D721Med (cell line): ENCODE results near the gene KRTAP24-1.

Experiments used
- DNase-seq: peaks from one replicate; pipeline ENCODE4 v3.0.0; 2011; ENCODE audit warnings: low spot score; ENCODE audit not compliant: insufficient read length
- FAIRE-seq: peaks from 2 replicates; lab custom pipeline; 2011; peaks lifted over from hg19 to GRCh38; lab: Jason Lieb, UNC
- TF ChIP-seq, protein P1 (sequence below): IDR thresholded peaks from 2 replicates; pipeline ENCODE4 v1.5.1; 2012; ENCODE audit warnings: mild to moderate bottlenecking, control low read depth; ENCODE audit not compliant: insufficient read depth; ENCODE audit errors: missing control alignments

Gene KRTAP24-1

DNA sequence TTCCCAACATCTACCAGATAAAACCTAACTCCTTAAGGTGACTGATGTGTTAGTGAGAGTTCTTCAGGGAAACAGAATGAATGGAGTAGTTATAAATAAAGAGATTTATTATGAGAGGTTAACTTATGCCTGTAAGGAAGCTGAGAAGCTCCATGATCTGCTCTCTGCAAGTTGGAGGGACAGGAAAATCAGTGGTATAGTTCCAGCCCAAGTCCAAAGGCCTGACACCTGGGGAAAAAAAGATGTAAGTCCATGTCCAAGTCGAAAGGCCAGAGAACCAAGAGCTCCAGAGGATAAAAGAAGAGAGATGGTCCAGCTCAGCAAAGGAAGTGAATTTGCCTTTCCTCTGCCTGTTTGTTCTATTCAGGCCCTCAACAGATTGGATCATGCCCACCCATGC lies 27.1 kb downstream of the KRTAP24-1 start:
- no peak for FAIRE-seq
- no peak for DNase-seq
- TF ChIP-seq, protein P1, sequence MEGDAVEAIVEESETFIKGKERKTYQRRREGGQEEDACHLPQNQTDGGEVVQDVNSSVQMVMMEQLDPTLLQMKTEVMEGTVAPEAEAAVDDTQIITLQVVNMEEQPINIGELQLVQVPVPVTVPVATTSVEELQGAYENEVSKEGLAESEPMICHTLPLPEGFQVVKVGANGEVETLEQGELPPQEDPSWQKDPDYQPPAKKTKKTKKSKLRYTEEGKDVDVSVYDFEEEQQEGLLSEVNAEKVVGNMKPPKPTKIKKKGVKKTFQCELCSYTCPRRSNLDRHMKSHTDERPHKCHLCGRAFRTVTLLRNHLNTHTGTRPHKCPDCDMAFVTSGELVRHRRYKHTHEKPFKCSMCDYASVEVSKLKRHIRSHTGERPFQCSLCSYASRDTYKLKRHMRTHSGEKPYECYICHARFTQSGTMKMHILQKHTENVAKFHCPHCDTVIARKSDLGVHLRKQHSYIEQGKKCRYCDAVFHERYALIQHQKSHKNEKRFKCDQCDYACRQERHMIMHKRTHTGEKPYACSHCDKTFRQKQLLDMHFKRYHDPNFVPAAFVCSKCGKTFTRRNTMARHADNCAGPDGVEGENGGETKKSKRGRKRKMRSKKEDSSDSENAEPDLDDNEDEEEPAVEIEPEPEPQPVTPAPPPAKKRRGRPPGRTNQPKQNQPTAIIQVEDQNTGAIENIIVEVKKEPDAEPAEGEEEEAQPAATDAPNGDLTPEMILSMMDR = no peak

DNA sequence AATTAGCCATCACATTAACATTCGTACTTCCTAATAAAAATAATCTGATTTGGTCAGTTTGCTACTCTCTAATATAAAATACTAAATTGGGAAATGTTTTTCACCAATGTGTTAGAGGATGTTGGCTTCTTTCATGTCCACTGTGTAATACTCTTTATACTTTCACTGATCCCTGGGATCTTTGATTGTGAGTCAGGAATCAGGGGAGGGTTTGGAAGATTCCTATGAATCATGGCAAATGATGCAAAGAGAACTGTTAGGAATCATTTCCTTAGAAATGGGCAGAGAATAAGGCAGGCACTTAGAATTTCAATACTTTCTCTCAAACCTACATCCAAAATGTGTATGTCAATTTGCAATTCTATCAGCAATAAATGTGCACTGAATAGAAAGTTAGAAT lies 31.0 kb downstream of the KRTAP24-1 start:
- DNase-seq = no peak
- no peak for FAIRE-seq
- TF ChIP-seq, protein P1 = no peak

DNA sequence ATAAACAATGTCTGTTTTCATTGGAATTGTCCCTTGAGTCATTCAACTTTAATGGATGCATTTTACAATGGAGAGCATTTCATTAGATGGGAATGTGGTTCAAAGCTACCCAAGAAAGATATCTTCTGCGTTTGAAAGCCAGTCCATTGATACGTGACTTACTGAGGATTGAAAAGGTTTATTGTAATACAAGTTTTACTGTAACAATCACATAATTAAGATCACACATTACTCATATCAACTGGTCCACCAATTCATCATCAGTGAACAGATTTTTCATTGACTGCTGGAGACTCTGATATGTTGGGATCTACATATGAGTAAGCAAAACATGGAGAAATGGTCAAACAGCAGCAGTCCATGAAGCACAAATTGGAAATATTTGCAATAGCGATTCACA lies 32.8 kb downstream of the KRTAP24-1 start:
- TF ChIP-seq, protein P1 = no peak
- DNase-seq (no peak), FAIRE-seq (peak; percentile 6)

DNA sequence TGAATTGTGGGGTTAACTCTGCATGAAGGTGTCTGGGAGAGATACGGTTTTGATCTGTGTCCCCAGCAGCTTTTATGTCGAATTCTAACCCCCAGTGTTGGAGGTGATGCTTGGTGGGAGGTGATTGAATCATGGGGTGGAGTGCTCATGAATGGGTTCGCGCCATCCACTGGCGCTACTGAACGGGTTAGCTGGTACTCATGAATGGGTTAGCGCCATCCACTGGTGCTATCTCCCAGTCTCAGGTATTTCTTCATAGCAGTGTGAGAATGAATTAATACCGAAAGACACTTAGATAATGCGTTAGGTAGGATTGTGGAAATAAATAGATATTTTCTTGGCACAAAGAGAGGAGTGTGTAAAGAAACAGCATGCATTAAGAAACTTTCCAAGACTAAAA lies 33.9 kb downstream of the KRTAP24-1 start:
- DNase-seq (no peak), FAIRE-seq (no peak)
- TF ChIP-seq, protein P1 = no peak

DNA sequence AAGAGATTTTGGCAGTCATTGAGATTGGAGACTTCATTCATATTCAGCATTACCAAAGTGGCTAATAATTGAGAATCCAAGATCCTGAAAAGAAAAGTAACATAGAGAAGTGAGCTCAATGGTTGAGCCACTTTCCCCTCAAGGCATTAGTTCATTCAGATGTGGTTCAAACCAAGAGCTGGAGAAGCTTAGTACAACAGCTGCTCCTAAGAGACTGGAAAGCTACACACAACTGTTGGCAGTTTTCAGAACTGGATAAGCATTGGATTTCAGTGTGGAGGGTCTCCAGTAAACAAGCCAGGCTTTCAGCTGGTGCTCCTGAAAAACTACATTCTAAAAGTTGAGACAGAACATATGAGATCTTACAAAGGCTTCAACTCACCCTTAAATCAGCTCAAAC lies 37.7 kb downstream of the KRTAP24-1 start:
- no peak for FAIRE-seq
- TF ChIP-seq, protein P1 = no peak

DNA sequence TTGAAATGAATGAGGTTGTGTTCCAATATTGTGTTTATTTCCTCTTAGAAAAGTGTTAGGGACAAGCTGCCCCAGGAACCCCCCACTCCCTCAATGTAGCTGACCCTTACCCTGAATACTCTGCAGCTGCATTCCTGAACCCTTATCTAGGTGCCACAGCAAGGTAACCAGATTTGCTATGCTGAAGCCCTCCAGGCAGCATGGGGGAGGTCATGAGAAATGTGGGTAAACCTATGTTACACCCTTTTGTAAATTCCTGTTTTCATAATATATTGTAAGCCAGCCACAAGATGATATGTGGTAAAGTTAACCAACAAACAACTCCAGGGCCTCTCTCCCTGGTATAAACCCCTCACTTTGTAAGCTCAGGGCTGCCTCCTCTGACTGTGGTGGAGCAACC lies 39.1 kb downstream of the KRTAP24-1 start:
- TF ChIP-seq, protein P1 = no peak
- FAIRE-seq = no peak
- no peak for DNase-seq

More for the DNA sequence above, 37.7 kb downstream of the KRTAP24-1 start:
- no peak for DNase-seq

DNA sequence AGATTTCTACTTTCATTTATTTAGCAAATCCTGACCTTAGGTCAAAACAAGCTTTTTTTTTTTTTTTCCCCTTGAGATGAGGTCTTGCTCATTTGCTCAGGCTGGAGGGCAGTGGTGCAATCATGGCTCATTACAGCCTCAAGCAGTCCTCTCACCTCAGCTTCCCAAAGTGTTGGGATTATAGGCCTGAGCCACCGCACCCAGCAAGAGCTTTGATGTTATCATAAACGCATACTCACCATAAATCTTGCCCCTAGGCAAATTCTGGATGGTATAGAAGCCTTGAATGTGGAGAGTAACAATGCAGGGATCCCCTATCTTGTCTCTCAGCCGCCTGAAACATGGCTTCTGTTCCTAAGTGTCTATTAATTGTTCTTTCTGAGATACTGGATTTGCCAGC lies 42.1 kb downstream of the KRTAP24-1 start:
- FAIRE-seq (no peak), DNase-seq (no peak)
- TF ChIP-seq, protein P1 = no peak
